Measurements from ENCODE around the gene GRIN1. TPM values are rescaled to one million over a fixed set of nuclear protein-coding genes. Genes with fewer than 3 reads are reported as not detected.

GRIN1 gene
- total and polyA plus RNA-seq, 2 of the 13 experiments (the other 11 are each of a cell fraction or from before 2014, with no cell fraction given): 0.13 TPM; not detected in 1

GRCh38 chr9:137167747-137168572, 29.0 kb downstream of the GRIN1 start (continued):
- 0 out of 2 replicates have a peak, but pooled peaks have one; percentile 5 for TF ChIP-seq KDM2A (CRISPR knock-in tag; IDR thresholded peaks at IDR 0.05; ENCODE audit: borderline replicate concordance, low read depth)
- TF ChIP-seq TSC22D2 (CRISPR knock-in tag; IDR thresholded peaks at IDR 0.05; ENCODE audit: borderline replicate concordance): no peak
- no peak for TF ChIP-seq RARA (CRISPR knock-in tag; IDR thresholded peaks at IDR 0.05)
- no peak for TF ChIP-seq SMARCC2 (IDR thresholded peaks at IDR 0.05)
- TF ChIP-seq NCOA5 (CRISPR knock-in tag; IDR thresholded peaks at IDR 0.05): no peak
- no peak for TF ChIP-seq ZNF776 (CRISPR knock-in tag; IDR thresholded peaks at IDR 0.05)
- no peak for TF ChIP-seq HNRNPH1 (optimal IDR thresholded peaks at IDR 0.05; ENCODE audit: low read depth, low read length)
- TF ChIP-seq ZFYVE20 (CRISPR knock-in tag; IDR thresholded peaks at IDR 0.05; ENCODE audit: borderline replicate concordance, low read depth): no peak
- TF ChIP-seq RXRA (CRISPR knock-in tag; IDR thresholded peaks at IDR 0.05): peak; percentile 35; the same call in 1 of the 2 replicates
- no peak for TF ChIP-seq CEBPZ (IDR thresholded peaks at IDR 0.05; ENCODE audit: low read length)
- TF ChIP-seq SALL2 (CRISPR knock-in tag; IDR thresholded peaks at IDR 0.05): no peak
- TF ChIP-seq, protein P1, sequence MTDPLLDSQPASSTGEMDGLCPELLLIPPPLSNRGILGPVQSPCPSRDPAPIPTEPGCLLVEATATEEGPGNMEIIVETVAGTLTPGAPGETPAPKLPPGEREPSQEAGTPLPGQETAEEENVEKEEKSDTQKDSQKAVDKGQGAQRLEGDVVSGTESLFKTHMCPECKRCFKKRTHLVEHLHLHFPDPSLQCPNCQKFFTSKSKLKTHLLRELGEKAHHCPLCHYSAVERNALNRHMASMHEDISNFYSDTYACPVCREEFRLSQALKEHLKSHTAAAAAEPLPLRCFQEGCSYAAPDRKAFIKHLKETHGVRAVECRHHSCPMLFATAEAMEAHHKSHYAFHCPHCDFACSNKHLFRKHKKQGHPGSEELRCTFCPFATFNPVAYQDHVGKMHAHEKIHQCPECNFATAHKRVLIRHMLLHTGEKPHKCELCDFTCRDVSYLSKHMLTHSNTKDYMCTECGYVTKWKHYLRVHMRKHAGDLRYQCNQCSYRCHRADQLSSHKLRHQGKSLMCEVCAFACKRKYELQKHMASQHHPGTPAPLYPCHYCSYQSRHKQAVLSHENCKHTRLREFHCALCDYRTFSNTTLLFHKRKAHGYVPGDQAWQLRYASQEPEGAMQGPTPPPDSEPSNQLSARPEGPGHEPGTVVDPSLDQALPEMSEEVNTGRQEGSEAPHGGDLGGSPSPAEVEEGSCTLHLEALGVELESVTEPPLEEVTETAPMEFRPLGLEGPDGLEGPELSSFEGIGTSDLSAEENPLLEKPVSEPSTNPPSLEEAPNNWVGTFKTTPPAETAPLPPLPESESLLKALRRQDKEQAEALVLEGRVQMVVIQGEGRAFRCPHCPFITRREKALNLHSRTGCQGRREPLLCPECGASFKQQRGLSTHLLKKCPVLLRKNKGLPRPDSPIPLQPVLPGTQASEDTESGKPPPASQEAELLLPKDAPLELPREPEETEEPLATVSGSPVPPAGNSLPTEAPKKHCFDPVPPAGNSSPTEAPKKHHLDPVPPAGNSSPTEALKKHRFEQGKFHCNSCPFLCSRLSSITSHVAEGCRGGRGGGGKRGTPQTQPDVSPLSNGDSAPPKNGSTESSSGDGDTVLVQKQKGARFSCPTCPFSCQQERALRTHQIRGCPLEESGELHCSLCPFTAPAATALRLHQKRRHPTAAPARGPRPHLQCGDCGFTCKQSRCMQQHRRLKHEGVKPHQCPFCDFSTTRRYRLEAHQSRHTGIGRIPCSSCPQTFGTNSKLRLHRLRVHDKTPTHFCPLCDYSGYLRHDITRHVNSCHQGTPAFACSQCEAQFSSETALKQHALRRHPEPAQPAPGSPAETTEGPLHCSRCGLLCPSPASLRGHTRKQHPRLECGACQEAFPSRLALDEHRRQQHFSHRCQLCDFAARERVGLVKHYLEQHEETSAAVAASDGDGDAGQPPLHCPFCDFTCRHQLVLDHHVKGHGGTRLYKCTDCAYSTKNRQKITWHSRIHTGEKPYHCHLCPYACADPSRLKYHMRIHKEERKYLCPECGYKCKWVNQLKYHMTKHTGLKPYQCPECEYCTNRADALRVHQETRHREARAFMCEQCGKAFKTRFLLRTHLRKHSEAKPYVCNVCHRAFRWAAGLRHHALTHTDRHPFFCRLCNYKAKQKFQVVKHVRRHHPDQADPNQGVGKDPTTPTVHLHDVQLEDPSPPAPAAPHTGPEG (CRISPR knock-in tag; IDR thresholded peaks at IDR 0.05): no peak
- no peak for TF ChIP-seq FOXO1 (CRISPR knock-in tag; IDR thresholded peaks at IDR 0.05)
- TF ChIP-seq CCDC6 (CRISPR knock-in tag; IDR thresholded peaks at IDR 0.05): no peak
- no peak for TF ChIP-seq ZNF12 (CRISPR knock-in tag; IDR thresholded peaks at IDR 0.05)
- TF ChIP-seq STAG1 (CRISPR knock-in tag; IDR thresholded peaks at IDR 0.05): no peak
- no peak for TF ChIP-seq MZF1 (CRISPR knock-in tag; IDR thresholded peaks at IDR 0.05; ENCODE audit: borderline replicate concordance)
- 0 out of 2 replicates have a peak, but pooled peaks have one; percentile 19 for TF ChIP-seq ZNF556 (CRISPR knock-in tag; IDR thresholded peaks at IDR 0.05; ENCODE audit: borderline replicate concordance)
- TF ChIP-seq XRCC5 (optimal IDR thresholded peaks at IDR 0.05; ENCODE audit: low read length): no peak
- TF ChIP-seq ZNF598 (CRISPR knock-in tag; IDR thresholded peaks at IDR 0.05; ENCODE audit: borderline replicate concordance): no peak
- TF ChIP-seq ZNF580 (CRISPR knock-in tag; IDR thresholded peaks at IDR 0.05; ENCODE audit: borderline replicate concordance, low read depth): no peak

Data from HepG2 (cell line).